ENCODE results near the gene RAD51B.

The RAD51B gene

DNA sequence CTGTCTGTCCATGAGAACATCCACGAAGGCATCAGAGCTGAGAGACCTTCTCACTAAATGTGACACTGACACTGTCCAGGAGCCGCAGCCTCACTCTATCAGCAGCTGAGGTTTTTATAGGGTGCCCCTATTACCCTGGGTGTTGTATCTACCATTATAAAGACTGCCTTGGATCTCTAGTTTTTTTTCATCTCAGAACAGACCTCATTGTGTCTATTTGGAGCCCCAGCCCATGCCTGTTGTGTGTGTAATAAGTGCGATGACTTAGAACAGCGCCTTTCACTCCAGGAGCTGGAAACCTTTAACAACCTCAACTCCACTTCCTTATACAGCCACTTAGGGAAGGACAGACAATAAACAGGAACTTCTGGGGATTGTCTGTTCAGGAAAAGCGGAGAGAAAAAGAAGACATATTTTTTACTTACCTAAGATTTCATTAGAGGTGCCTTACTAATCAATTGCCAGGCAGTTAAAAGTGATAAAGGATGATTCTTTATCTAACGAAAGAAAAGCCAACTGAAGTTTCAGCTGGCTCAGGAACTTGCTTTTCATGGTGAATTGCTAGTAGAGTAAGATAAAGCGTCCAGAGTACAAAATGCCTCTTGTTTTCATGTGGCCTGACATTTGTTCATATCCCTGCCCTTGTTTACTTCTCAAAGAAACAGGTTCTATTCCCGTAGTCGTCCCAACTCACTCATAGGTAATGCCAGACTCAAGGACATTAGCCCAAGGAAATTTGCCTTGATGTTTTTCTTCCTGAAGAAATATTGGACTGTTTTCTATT is 420.6 kb downstream of the RAD51B start:
- Histone ChIP-seq H3K36me3 (ENCODE audit: control insufficient read depth, insufficient read depth, low read length) (no peaks in the 10 kb centered on the region), H3K4me3 (replicated peaks; ENCODE audit: low read depth, low read length) (no peak overlapping the region), H3K27me3 (replicated peaks; ENCODE audit: control insufficient read depth, insufficient read depth, low read length) (no peaks in the 10 kb centered on the region)
- DNase-seq (ENCODE audit: extremely low read depth, insufficient read length) = no peak
- TF ChIP-seq, protein P1, sequence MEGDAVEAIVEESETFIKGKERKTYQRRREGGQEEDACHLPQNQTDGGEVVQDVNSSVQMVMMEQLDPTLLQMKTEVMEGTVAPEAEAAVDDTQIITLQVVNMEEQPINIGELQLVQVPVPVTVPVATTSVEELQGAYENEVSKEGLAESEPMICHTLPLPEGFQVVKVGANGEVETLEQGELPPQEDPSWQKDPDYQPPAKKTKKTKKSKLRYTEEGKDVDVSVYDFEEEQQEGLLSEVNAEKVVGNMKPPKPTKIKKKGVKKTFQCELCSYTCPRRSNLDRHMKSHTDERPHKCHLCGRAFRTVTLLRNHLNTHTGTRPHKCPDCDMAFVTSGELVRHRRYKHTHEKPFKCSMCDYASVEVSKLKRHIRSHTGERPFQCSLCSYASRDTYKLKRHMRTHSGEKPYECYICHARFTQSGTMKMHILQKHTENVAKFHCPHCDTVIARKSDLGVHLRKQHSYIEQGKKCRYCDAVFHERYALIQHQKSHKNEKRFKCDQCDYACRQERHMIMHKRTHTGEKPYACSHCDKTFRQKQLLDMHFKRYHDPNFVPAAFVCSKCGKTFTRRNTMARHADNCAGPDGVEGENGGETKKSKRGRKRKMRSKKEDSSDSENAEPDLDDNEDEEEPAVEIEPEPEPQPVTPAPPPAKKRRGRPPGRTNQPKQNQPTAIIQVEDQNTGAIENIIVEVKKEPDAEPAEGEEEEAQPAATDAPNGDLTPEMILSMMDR (IDR thresholded peaks at IDR 0.05; ENCODE audit: insufficient read depth, low read length, poor library complexity, severe bottlenecking) = no peak

DNA sequence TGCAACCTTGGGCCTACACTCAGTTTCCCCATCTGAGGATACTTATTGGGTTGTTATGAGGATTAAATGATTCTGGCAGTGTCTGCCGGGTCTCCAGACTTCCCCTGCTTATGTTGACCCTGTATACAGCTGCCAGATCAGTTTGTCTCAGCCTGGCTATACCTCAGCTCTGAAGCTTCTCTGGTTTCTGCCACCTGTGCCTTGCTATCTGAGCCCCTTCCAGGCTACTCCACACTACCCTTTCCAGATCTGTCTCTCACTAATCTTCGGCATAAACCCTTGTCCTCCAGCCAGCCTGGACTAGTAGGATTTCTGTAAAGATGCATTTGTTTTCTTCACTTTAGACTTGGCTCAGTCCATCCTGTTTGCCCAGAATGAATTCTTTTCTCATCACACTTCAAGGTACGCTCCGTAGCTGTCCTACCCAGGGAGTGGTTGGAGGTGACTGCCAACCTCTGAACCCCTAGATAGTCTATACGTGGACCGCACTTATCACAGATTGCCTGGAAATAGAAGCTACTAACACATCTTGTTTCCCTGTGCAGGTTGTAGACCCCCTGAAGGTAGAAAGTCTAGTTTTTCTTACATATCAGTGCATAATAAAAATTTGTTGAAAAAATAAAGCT is 422.4 kb downstream of the RAD51B start:
- H3K27me3 ChIP-seq (replicated peaks; ENCODE audit: control insufficient read depth, insufficient read depth, low read length) = no peaks in the 10 kb centered on the region
- no peak overlapping the region for H3K4me3 ChIP-seq (replicated peaks; ENCODE audit: low read depth, low read length)
- TF ChIP-seq, protein P1 (IDR thresholded peaks at IDR 0.05; ENCODE audit: insufficient read depth, low read length, poor library complexity, severe bottlenecking) = no peak
- no peaks in the 10 kb centered on the region for H3K36me3 ChIP-seq (ENCODE audit: control insufficient read depth, insufficient read depth, low read length)
- no peak for DNase-seq (ENCODE audit: extremely low read depth, insufficient read length)

DNA sequence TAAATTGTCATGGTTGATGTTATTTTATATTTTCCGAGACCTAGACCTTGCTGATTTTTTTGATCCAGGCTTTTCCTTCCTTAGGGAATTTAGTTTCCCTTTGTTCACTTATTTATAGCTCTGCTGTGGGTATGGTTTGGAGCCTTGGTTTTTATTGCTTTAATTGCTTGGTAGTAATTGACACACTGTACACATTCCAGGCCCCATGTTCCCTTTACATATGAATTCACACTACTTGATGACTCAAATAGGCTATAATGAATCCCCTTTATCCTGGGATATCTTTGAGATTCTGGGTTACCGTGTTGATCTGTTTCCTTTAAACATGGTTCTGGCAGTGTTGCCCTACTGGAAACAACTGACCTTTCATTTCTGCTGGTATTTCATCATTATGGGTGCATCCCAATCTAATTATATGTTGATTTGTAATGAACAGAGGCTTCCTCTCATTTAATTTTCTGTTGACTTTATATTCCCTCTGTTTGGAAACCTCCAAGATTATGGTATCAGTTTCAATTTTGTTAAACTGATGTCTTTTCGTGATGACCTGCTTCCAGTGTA is 424.0 kb downstream of the RAD51B start:
- no peaks in the 10 kb centered on the region for H3K36me3 ChIP-seq (ENCODE audit: control insufficient read depth, insufficient read depth, low read length)
- no peaks in the 10 kb centered on the region for H3K27me3 ChIP-seq (replicated peaks; ENCODE audit: control insufficient read depth, insufficient read depth, low read length)
- no peak for DNase-seq (ENCODE audit: extremely low read depth, insufficient read length)
- TF ChIP-seq, protein P1 (IDR thresholded peaks at IDR 0.05; ENCODE audit: insufficient read depth, low read length, poor library complexity, severe bottlenecking) = no peak
- no peak overlapping the region for H3K4me3 ChIP-seq (replicated peaks; ENCODE audit: low read depth, low read length)

DNA sequence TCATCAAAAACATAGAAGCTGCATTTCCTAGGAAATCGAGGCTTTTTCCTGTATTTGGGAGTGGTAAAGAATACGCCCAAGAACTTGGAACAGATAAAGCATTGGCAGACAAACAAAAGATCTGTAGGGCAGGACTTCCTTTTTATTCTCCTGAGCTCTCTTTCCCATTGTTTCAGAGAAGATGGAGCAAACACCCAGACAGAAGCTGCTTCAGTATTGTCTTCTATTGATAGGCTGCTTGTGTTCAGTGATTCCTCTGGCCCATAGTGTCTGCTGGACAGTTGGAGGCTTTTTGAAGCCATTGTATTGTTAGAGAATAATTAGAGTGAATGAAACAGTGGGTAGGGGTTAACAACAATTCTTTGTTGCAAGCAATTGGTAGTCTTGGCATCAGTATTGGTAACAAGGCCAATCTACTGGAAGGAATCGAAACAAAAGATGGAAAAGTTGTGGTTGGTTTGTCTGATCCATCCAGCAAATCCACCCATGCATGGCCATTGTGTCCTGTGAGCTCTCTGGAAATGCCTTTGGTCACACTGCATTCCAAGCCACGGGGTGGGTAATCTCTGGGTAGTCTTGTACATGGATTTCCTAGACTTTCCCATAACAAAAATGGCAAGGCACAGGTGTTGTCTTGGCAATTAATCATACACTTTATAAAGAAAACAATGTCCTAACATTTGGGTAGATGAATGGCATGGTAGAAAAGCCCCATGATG is 424.8 kb downstream of the RAD51B start:
- H3K4me3 ChIP-seq (replicated peaks; ENCODE audit: low read depth, low read length) = no peak overlapping the region
- TF ChIP-seq, protein P1 (IDR thresholded peaks at IDR 0.05; ENCODE audit: insufficient read depth, low read length, poor library complexity, severe bottlenecking) = no peak
- no peak for DNase-seq (ENCODE audit: extremely low read depth, insufficient read length)
- H3K27me3 ChIP-seq (replicated peaks; ENCODE audit: control insufficient read depth, insufficient read depth, low read length) = no peaks in the 10 kb centered on the region
- no peaks in the 10 kb centered on the region for H3K36me3 ChIP-seq (ENCODE audit: control insufficient read depth, insufficient read depth, low read length)

DNA sequence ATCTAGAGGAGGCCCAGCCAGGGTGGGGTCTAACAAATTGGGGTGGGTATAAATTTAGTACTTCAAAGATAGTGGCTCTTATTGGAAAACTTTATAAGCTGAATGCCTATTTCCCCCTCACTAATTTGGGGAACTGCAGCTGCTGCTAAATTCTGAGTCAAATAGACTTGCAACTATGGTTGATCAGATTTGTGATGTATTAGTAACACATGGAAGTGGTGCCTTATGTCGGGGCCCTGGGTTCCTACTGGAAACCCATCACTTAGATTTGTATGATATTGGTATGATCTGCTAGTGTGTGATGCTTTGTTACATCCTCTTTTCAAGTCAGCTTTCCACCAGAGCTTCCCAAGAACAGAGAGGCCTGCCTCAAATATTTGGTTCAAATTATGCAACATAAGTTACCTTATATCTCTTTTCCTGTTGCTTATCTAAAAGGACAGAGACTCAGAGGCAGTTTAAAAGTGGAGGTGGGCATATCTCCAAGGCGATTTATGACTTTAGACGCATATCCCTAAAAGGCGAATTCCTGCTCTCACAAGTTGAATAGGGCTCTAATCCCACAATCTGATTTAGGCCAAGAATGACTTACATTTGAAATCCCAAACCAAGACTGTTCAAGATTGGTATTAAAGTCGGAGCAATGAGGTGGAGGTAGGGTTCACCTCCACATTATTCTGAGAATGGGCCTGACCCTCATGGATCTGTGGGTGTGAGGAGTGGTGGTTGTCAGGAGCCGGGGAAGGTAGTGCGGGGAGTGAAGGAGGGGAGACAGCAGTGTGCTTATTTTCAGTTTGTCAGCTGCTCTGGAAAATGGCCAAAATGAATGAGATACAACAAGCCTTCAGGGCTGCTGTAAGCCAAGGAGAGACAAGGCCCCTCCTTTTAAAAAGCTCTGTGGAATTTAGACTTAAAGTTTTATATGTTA is 425.8 kb downstream of the RAD51B start:
- Histone ChIP-seq H3K27me3 (replicated peaks; ENCODE audit: control insufficient read depth, insufficient read depth, low read length) (no peaks in the 10 kb centered on the region), H3K36me3 (ENCODE audit: control insufficient read depth, insufficient read depth, low read length) (no peaks in the 10 kb centered on the region), H3K4me3 (replicated peaks; ENCODE audit: low read depth, low read length) (no peak overlapping the region)
- TF ChIP-seq, protein P1 (IDR thresholded peaks at IDR 0.05; ENCODE audit: insufficient read depth, low read length, poor library complexity, severe bottlenecking) = no peak
- DNase-seq (ENCODE audit: extremely low read depth, insufficient read length) = no peak
